Muscle layer of colon (tissue), 2 donors: ENCODE results near the gene HSPBP1.

Source experiments
- H3K27ac ChIP-seq: one replicate; pipeline ENCODE4 v1.7.0; 2013; ENCODE audit warnings: low read depth, mild to moderate bottlenecking, low read length, moderate library complexity
- H3K27me3 ChIP-seq, 2 donors: one replicate each; pipeline ENCODE4 v1.7.0; 2013; ENCODE audit warnings: low read length in 2 of 2, mild to moderate bottlenecking in 2 of 2; ENCODE audit not compliant: insufficient read depth in 2 of 2, control insufficient read depth in 1 of 2
- H3K36me3 ChIP-seq: one replicate; pipeline ENCODE4 v1.7.0; 2013; ENCODE audit warnings: mild to moderate bottlenecking, low read length; ENCODE audit not compliant: insufficient read depth
- H3K4me1 ChIP-seq: one replicate; pipeline ENCODE4 v1.7.0; 2013; ENCODE audit warnings: mild to moderate bottlenecking, low read length; ENCODE audit not compliant: insufficient read depth
- H3K4me3 ChIP-seq, 2 donors: one replicate each; pipeline ENCODE4 v1.7.0; 2013; ENCODE audit warnings: low read length in 2 of 2, low read depth in 1 of 2, mild to moderate bottlenecking in 1 of 2, moderate library complexity in 1 of 2
- H3K9ac ChIP-seq: one replicate; pipeline ENCODE4 v1.7.0; 2013; ENCODE audit warnings: low read length
- H3K9me3 ChIP-seq: one replicate; pipeline ENCODE4 v1.7.0; 2013; ENCODE audit warnings: mild to moderate bottlenecking, low read length
- donor health status: abdominal sarcoma.
- donor health status: Adenocarcinoma of cecum.

The HSPBP1 gene

DNA sequence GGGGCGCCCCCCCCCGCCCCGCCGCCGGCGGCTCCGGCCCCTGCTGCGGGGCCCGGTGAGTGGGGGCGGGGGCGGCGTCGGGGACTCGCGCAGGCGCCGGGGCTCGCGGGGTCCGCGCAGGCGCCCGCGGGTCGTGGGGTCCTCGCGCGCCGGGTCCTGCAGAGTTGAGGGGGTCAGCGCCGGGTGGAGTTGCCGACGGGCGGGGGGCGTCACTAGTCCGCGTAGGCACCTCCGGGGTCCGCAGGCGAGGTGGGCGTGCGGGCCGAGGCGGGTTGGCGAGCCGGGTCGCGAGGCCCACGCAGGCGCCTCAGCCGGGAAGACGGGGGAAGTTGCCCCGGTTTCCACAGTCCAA lies 21.5 kb downstream of the HSPBP1 start:
- H3K27ac ChIP-seq: peak overlapping the region; percentile 75
- peak overlapping the region; percentile 45 to 97 for H3K4me3 ChIP-seq
- H3K27me3 ChIP-seq: no peaks in the 10 kb centered on the region
- no peaks in the 10 kb centered on the region for H3K36me3 ChIP-seq
- peaks cover 44% of the 10 kb centered on the region for H3K4me1 ChIP-seq
- H3K9ac ChIP-seq: no peak overlapping the region
- no peaks in the 10 kb centered on the region for H3K9me3 ChIP-seq

DNA sequence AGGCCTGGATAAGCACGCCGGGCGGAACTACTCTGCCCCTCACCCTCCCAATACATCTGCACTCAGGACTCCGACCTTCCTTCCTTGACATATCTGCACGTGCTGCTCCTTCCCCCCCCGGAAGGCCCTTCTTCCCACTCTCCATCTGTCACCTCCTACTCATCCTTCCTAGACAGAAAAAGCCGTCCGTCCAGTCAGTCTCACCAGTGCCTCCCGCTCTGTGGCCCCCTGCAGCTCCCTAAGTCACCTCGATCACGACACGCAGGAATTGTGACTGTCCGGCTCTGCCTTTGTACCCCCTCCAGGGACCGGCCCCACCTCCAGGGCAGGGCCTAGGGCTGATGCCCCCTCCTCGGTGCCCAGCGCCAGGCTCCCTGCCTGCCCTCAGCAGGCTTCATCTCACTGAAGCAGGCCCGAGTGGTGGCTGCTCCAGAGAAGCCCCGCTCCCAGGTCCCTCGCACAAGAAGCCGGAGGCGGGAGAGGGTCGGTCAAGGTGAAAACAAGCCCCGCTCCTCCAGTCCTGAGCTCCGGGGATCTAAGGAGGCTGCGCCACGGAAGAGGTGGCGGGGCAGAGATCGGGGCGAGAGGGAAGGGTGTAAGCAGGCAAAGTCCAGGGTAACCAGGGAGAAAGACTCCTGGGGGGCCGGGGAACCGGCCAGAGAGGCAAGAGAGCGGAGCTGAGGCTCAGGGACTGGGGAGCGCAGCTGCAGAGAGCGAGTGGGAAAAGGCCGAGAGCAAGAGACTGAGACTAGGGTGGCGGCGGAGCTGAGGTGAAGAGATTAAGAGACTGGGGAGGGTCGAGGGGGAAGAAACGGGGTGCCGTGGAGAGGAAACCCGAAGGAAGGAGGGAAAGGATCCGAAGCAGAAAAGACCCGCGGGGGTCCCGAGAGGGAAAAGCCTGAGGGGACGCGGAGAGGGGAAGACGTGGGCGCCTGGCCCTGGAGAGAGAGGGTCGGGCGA lies 22.2 kb downstream of the HSPBP1 start:
- H3K4me3 ChIP-seq: peak overlapping the region; percentile 75 to 88
- H3K27ac ChIP-seq: peak overlapping the region; percentile 49
- peaks cover 44% of the 10 kb centered on the region for H3K4me1 ChIP-seq
- H3K36me3 ChIP-seq: no peaks in the 10 kb centered on the region
- peak overlapping the region; percentile 75 for H3K9ac ChIP-seq
- H3K9me3 ChIP-seq: no peaks in the 10 kb centered on the region
- no peaks in the 10 kb centered on the region for H3K27me3 ChIP-seq

DNA sequence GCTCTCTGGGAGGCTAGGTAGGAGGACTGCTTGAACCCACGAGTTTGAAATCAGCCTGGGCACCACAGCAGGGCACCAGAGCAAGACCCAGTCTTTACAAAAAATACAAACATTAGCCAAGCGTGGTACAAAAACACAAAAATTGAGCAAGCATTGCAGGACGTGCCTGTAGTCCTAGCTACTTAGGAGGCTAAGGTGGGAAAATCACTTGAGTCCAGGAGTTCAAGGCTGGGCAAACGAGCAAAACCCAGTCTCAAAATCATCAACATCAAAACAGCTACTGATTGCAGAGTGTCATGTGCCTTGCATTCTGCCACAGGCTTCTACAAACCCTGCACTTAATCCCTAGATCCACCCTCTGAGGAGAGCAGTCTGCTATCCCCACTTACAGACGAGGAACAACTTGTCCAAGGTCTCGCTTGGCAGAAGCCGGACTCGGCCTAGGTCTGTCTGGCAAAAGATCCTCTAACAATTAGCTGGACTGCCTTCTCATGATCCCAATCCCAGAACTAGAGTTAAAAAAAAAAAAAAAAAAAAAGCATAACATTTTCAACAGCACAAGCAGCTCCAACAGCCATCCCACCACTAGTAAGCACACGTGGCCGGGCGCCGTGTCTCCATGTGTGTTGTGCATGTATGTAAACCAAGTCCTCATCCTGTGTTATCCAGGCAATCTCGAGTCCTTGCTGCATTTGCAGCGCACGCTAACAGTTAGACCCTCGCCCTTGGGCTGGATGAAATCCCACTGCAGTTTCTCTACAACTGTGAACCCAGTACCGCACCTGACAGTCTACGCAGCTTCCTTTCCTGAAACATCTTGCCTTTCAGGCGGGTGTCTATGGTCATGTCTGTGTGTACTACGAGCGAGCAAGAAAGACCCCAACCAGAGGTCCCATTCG lies 23.1 kb downstream of the HSPBP1 start:
- H3K36me3 ChIP-seq: no peaks in the 10 kb centered on the region
- peaks cover 44% of the 10 kb centered on the region for H3K4me1 ChIP-seq
- peak overlapping the region; percentile 75 to 88 for H3K4me3 ChIP-seq
- no peak overlapping the region for H3K27ac ChIP-seq
- peak overlapping the region; percentile 75 for H3K9ac ChIP-seq
- H3K9me3 ChIP-seq: no peaks in the 10 kb centered on the region
- H3K27me3 ChIP-seq: no peaks in the 10 kb centered on the region

DNA sequence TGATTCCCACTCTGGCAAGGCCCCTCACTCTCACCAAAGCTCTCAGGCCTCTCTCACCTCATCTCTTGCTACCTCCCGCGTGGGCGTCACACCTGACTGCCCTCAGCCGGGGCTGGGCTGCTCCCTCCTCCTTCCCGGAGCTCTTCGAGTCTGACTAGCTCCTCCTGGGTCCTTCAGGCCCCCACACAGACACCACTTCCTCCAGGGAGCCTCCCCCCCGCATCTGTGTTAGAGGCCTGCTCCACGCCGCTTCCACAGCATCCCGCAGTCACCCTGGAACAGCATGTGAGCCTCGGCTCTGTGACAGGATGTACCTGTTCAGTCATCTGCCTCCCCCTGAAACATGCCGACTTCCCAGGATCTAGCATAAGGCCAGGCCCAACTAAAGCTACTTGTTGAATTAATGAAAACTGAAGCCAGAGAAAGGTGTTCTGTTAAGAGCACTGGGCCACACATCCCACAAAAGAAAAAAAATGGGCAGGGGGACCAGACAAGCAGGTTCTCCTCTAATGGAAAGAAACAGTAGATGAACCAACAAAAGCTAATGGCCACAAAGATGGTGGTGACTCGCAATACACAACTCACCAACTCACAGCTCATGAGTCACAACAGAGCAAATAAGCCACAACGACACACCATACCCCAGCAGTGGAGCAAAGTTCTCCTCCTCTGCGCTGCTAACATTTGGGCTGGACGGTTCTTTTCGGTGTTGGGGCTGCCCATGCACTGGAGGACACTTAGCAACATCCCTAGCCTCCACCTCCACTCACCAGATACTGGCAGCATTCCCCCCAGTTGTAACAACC lies 24.1 kb downstream of the HSPBP1 start:
- Histone ChIP-seq H3K9me3 (no peaks in the 10 kb centered on the region), H3K27ac (no peak overlapping the region), H3K9ac (no peak overlapping the region), H3K4me3 (peak overlapping the region in 1 of 2 donors; percentile 35), H3K27me3 (no peaks in the 10 kb centered on the region), H3K4me1 (peaks cover 44% of the 10 kb centered on the region), H3K36me3 (no peaks in the 10 kb centered on the region)

- H3K9ac ChIP-seq: peak overlapping the region; percentile 9
- no peaks in the 10 kb centered on the region for H3K27me3 ChIP-seq
- no peaks in the 10 kb centered on the region for H3K36me3 ChIP-seq
- no peak overlapping the region for H3K4me3 ChIP-seq
- H3K4me1 ChIP-seq: peaks cover 39% of the 10 kb centered on the region
- no peak overlapping the region for H3K27ac ChIP-seq
- no peaks in the 10 kb centered on the region for H3K9me3 ChIP-seq
Observed at GRCh38 chr19:55254625-55254977, 25.3 kb downstream of the HSPBP1 start.

- Histone ChIP-seq H3K9ac (peak overlapping the region; percentile 9), H3K4me3 (no peak overlapping the region)
Observed at GRCh38 chr19:55253842-55254624, 25.9 kb downstream of the HSPBP1 start.

GRCh38 chr19:55252760-55253663 lies 26.9 kb downstream of the HSPBP1 start:
- Histone ChIP-seq H3K27ac (no peak overlapping the region), H3K4me3 (no peak overlapping the region), H3K9ac (no peak overlapping the region), H3K36me3 (peaks cover 2% of the 10 kb centered on the region), H3K27me3 (no peaks in the 10 kb centered on the region), H3K4me1 (peaks cover 43% of the 10 kb centered on the region), H3K9me3 (no peaks in the 10 kb centered on the region)

More at GRCh38 chr19:55253842-55254624, 25.9 kb downstream of the HSPBP1 start:
- Histone ChIP-seq H3K36me3 (no peaks in the 10 kb centered on the region), H3K4me1 (peaks cover 35% of the 10 kb centered on the region), H3K27me3 (no peaks in the 10 kb centered on the region), H3K9me3 (no peaks in the 10 kb centered on the region), H3K27ac (no peak overlapping the region)

- Histone ChIP-seq H3K9ac (no peak overlapping the region), H3K4me1 (peaks cover 33% of the 10 kb centered on the region), H3K36me3 (peaks cover 3% of the 10 kb centered on the region), H3K4me3 (no peak overlapping the region), H3K9me3 (no peaks in the 10 kb centered on the region), H3K27me3 (no peaks in the 10 kb centered on the region), H3K27ac (no peak overlapping the region)
Observed at GRCh38 chr19:55251341-55252081, 28.4 kb downstream of the HSPBP1 start.

DNA sequence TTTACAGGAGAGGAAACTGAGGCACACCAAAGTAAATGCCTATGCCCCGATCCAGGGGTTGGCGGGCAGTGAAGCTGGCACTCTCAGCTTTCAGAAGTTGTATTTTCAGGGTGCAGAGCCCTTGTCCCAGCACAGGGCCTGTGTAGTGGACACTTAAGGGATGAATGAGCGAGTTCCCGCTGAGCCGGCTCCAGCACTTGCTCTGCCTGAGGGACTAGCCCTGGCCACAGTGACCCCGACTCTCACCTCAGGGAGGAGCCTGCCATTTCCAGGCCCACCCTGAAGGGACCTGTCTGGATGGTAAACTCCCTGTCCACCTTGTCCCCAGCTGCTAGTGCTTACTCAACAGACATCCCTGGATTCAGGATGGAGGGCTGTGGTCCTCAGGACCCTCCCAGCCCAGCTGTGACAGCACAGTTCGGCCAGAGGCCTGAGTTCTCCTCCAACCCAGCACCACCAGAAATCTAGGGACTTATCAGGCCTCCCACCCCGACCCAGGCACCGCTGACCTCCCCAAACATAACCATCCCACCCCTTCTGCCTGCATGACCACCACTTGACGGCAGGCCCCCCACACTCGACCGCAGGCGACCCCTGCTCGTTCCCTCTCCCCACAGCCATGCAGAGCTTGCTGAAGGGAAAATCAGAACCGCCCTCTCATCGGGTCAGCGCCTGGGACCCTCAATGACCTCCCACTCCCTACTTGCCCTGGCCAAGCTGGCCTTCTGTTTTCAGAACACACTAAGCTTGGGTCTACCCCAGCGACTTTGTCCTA lies 29.5 kb downstream of the HSPBP1 start:
- no peaks in the 10 kb centered on the region for H3K27me3 ChIP-seq
- no peaks in the 10 kb centered on the region for H3K9me3 ChIP-seq
- no peak overlapping the region for H3K9ac ChIP-seq
- H3K36me3 ChIP-seq: peaks cover 8% of the 10 kb centered on the region
- peaks cover 23% of the 10 kb centered on the region for H3K4me1 ChIP-seq
- no peak overlapping the region for H3K27ac ChIP-seq
- H3K4me3 ChIP-seq: no peak overlapping the region
